ENCODE data around the gene COBL. TPM values are rescaled to one million over a fixed set of nuclear protein-coding genes. Genes with fewer than 3 reads are reported as not detected.
"Not testable (repeated sequence)": the region's sequence is repeated elsewhere in the genome, so short reads cannot be mapped to it uniquely, and the experiment has no call there.

Gene COBL
- total RNA-seq, 2 donors from 2014 or later: not detected

DNA sequence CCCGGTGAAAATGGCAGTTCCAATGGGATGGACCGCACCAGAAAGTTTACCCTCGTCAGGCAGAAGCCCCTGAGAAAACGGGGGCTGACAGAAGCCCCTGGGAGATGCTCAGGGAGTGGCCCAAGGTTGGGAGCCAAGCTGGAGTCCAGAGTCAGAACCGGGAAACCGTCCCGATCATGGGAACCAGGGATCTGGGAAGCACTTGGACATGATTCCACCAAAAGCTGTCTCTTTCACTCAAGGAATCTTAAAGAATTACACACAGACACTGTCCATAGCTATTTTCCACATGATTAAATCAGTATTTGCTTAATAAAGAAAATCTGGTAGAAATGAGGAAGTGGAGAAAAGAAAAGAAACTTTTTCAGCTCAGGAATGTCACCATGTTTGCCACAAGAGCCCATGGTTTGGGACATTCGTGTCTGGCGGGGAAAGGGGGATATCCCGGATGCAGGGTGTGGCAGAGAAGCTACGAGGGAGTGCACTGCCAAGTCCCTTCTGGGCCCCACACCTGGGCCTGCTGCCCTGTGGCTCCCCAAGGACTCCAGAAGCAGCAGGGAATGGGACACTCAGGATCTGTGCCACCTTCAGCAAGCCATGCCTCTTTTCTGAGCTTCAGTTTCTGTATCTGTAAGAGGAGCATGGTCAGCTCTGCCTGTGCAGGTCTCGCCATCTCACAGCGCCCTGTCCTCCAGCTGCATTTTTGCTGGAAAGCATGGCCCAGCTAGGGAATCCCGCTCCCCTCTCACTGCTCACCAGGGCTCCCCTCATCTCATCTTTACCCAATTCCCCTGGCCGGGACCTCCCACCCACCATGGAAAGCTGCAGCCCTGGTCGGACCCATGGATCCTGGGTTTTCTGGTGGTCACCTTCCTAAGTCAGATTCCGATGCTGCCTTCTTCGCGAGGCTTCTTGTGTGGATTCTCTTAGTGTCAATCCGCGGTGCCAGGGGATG is 308.8 kb downstream of the COBL start:
- no peak overlapping the region for H3K27ac Mint-ChIP-seq
- DNase-seq (ENCODE audit: low spot score in 2 of 2) (no peak), ATAC-seq (no peak)
- H3K9me3 Mint-ChIP-seq: no peaks in the 10 kb centered on the region
- H3K36me3 Mint-ChIP-seq: no peaks in the 10 kb centered on the region

- H3K36me3 Mint-ChIP-seq: no peaks in the 10 kb centered on the region
- no peaks in the 10 kb centered on the region for H3K9me3 Mint-ChIP-seq
- ATAC-seq: no peak
- H3K27ac Mint-ChIP-seq: no peak overlapping the region
- no peak for DNase-seq (ENCODE audit: low spot score in 2 of 2)
Measured at GRCh38 chr7:51006483-51007235, 309.9 kb downstream of the COBL start.

- no peaks in the 10 kb centered on the region for H3K36me3 Mint-ChIP-seq
- DNase-seq (ENCODE audit: low spot score in 2 of 2): no peak
- peaks cover 3 to 7% of the 10 kb centered on the region in 2 donors for H3K9me3 Mint-ChIP-seq
- ATAC-seq: no peak
- peak overlapping the region in 1 of 2 donors; percentile 6 for H3K27ac Mint-ChIP-seq
Measured at GRCh38 chr7:51005074-51005473, 311.5 kb downstream of the COBL start.

DNA sequence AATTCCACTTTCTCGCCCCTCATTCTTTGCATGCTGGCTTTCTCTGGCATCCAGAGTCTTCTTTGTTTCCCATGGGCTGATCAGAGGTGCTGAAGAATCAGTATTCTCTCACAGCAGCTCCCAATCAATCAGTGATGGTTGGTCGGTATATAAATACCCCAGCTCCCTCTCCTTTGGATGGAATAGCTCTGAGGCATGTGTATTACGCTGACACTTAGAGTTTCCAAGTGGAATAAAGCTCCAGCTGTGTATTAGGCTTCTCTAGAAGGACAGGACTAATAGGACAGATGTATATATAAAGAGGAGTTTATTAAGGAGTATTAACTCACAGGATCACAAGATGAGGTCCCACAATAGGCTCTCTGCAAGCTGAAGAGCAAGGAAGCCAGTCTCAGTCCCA is 315.7 kb downstream of the COBL start:
- no peaks in the 10 kb centered on the region for H3K36me3 Mint-ChIP-seq
- ATAC-seq (no peak), DNase-seq (ENCODE audit: low spot score in 2 of 2) (no peak)

DNA sequence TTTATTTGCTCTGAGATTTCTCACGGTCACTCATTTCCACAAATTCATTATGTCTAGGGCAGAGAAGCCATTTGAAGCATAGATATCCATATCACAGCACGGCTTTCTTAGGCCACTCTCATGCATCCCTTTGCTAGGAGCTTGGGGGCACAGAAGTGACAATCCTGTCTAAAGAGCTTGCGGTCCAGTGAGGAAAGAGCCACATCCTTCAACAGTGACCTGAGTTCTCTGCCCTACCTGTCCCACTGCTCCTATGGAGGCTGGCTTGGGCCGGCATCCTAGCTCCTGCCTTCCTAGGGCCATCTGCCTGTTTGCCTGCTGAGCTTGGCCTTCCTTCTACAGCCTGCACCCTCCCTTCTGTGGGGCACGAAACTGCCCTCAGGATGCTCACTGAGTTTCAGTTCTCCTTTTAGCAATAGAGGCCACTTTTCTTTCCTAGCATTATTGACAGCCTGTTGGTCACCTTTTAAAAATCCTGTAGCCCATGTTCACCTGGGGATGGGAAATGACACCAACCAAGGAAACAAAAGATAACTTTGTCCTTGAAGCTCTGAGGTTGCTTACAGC is 321.8 kb downstream of the COBL start:
- no peak for DNase-seq (ENCODE audit: low spot score in 2 of 2)
- no peak overlapping the region for H3K27ac Mint-ChIP-seq
- no peaks in the 10 kb centered on the region for H3K36me3 Mint-ChIP-seq
- ATAC-seq: no peak
- H3K9me3 Mint-ChIP-seq: peaks cover 3 to 5% of the 10 kb centered on the region in 2 donors

More for the DNA sequence above, 315.7 kb downstream of the COBL start:
- no peak overlapping the region for H3K27ac Mint-ChIP-seq
- peaks cover 3 to 9% of the 10 kb centered on the region in 2 donors for H3K9me3 Mint-ChIP-seq

GRCh38 chr7:50990214-50990613 is 326.4 kb downstream of the COBL start:
- not testable (repeated sequence) for DNase-seq (ENCODE audit: low spot score in 2 of 2); ATAC-seq; H3K36me3 Mint-ChIP-seq; H3K27ac Mint-ChIP-seq; H3K9me3 Mint-ChIP-seq

GRCh38 chr7:50988988-50989387 is 327.6 kb downstream of the COBL start:
- DNase-seq (ENCODE audit: low spot score in 2 of 2) (no peak), ATAC-seq (no peak)
- H3K27ac Mint-ChIP-seq: no peak overlapping the region
- H3K36me3 Mint-ChIP-seq: no peaks in the 10 kb centered on the region
- peaks cover 3 to 5% of the 10 kb centered on the region in 2 donors for H3K9me3 Mint-ChIP-seq

- no peak overlapping the region for H3K27ac Mint-ChIP-seq
- ATAC-seq (no peak), DNase-seq (ENCODE audit: low spot score in 2 of 2) (no peak)
- no peaks in the 10 kb centered on the region for H3K36me3 Mint-ChIP-seq
- H3K9me3 Mint-ChIP-seq: peaks cover 3 to 5% of the 10 kb centered on the region in 2 donors
Measured at GRCh38 chr7:50988465-50988864, 328.1 kb downstream of the COBL start.

DNA sequence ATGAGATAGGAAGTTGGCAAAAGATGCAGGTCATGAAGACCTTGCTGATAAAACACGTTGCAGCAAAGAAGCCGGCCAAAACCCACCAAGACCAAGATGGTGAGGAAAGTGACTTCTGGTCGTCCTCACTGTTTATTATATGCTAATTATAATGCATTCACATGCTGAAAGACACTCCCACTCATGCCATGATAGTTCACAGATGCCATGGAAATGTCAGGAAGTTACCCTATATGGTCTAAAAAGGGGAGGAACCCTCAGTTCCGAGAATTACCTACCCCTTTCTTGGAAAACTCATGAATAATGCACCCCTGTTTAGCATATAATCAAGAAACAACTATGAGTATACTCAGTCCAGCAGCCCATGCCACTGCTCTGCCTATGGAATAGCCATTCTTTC is 331.5 kb downstream of the COBL start:
- no peak for ATAC-seq
- Mint-ChIP-seq H3K27ac (no peak overlapping the region), H3K9me3 (peaks cover under 1 to 2% of the 10 kb centered on the region in 2 donors), H3K36me3 (no peaks in the 10 kb centered on the region)
- DNase-seq (ENCODE audit: low spot score in 2 of 2): no peak

- no peak for DNase-seq (ENCODE audit: low spot score in 2 of 2)
- ATAC-seq: no peak
- no peaks in the 10 kb centered on the region for H3K36me3 Mint-ChIP-seq
- H3K9me3 Mint-ChIP-seq: peaks cover 0 to 3% of the 10 kb centered on the region in 2 donors
- H3K27ac Mint-ChIP-seq: no peak overlapping the region
Measured at GRCh38 chr7:50983850-50984249, 332.8 kb downstream of the COBL start.

DNA sequence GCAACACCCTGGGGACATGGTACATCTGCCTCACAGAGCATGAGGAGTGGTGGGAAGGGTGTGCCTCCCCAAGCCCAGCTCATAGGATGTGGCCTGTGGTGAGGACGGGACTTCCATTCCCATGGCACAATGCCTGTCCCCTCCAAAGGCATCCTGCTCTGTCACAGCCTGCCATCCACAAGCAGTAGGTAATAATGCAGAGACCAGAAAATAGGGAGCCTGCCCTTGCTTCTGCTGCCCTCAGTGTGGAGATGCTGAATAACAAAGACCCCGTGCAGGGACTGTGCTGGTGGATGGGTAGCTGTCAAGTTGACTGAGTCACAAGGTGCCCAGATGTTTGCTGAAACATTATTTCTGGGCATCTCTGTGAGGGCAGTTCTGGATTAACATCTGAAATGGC is 334.0 kb downstream of the COBL start:
- ATAC-seq (no peak), DNase-seq (ENCODE audit: low spot score in 2 of 2) (no peak)
- Mint-ChIP-seq H3K36me3 (no peaks in the 10 kb centered on the region), H3K27ac (no peak overlapping the region), H3K9me3 (peaks cover 0 to 5% of the 10 kb centered on the region in 2 donors)

- H3K27ac Mint-ChIP-seq: no peak overlapping the region
- no peak for DNase-seq (ENCODE audit: low spot score in 2 of 2)
- no peak for ATAC-seq
- no peaks in the 10 kb centered on the region for H3K36me3 Mint-ChIP-seq
- peaks cover 0 to 5% of the 10 kb centered on the region in 2 donors for H3K9me3 Mint-ChIP-seq
Measured at GRCh38 chr7:50981743-50982142, 334.9 kb downstream of the COBL start.

DNA sequence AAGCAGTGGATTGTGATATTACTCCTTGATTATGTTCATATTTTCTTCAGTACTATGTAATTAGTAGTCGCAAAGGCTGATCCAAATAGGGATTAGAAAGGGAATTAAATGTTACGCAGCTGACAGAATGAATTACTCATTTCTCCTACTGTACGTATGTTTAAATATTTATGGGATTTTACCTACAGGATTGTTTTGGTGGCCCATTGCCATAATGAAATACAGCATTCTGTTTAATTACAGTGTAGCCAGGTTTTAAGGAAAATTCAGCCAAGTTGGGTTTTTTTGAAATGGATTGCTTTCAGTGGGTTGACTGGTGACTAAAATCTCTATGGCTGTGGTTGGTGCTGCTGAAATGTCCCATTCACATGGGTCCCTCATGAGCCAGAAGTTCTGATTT is 336.2 kb downstream of the COBL start:
- no peaks in the 10 kb centered on the region for H3K36me3 Mint-ChIP-seq
- ATAC-seq (no peak), DNase-seq (ENCODE audit: low spot score in 2 of 2) (no peak)
- H3K9me3 Mint-ChIP-seq: peaks cover 0 to 5% of the 10 kb centered on the region in 2 donors
- no peak overlapping the region for H3K27ac Mint-ChIP-seq

GRCh38 chr7:50978633-50979215 is 337.9 kb downstream of the COBL start:
- no peak for ATAC-seq
- Mint-ChIP-seq H3K9me3 (peaks cover 0 to 5% of the 10 kb centered on the region in 2 donors), H3K36me3 (no peaks in the 10 kb centered on the region), H3K27ac (no peak overlapping the region)
- no peak for DNase-seq (ENCODE audit: low spot score in 2 of 2)

GRCh38 chr7:50977421-50977820 is 339.2 kb downstream of the COBL start:
- H3K27ac Mint-ChIP-seq: no peak overlapping the region
- no peaks in the 10 kb centered on the region for H3K36me3 Mint-ChIP-seq
- ATAC-seq (no peak), DNase-seq (ENCODE audit: low spot score in 2 of 2) (no peak)
- H3K9me3 Mint-ChIP-seq: peaks cover 0 to 5% of the 10 kb centered on the region in 2 donors

- DNase-seq (ENCODE audit: low spot score in 2 of 2): no peak
- no peak for ATAC-seq
- Mint-ChIP-seq H3K36me3 (no peaks in the 10 kb centered on the region), H3K9me3 (peaks cover 0 to 5% of the 10 kb centered on the region in 2 donors), H3K27ac (no peak overlapping the region)
Measured at GRCh38 chr7:50976064-50976463, 340.5 kb downstream of the COBL start.

GRCh38 chr7:50974240-50974639 is 342.4 kb downstream of the COBL start:
- peaks cover 0 to 5% of the 10 kb centered on the region in 2 donors for H3K9me3 Mint-ChIP-seq
- no peak overlapping the region for H3K27ac Mint-ChIP-seq
- H3K36me3 Mint-ChIP-seq: no peaks in the 10 kb centered on the region
- DNase-seq (ENCODE audit: low spot score in 2 of 2) (no peak), ATAC-seq (no peak)
